Naive thymus-derived CD4-positive, alpha-beta T cell (primary cell): ENCODE data around the gene NAALADL2. TPM values are rescaled to one million over a fixed set of nuclear protein-coding genes. Genes with fewer than 3 reads are reported as not detected.

Experiments used
- ATAC-seq: fragments of 150-1000 bp; cut with Tn5 transposase; 2 replicates; pipeline ENCODE4 v1.10.0; 2021; ENCODE audit warnings: mild to moderate bottlenecking, moderate library complexity
- CTCF ChIA-PET: fragments of 350-600 bp; sonication (Branson Sonifier 250); formaldehyde crosslinking; loops from one replicate; lab custom pipeline; 2021; ENCODE audit warnings: antibody characterized with exemption; lab: Charles Lee
- POLR2A ChIA-PET: fragments of 350-600 bp; sonication (Branson Sonifier 250); formaldehyde crosslinking; loops from one replicate; lab custom pipeline; 2021; ENCODE audit warnings: antibody characterized with exemption, inconsistent platforms; lab: Charles Lee
- DNase-seq, 9 donors: peaks; one replicate each; pipeline versions ENCODE4 v3.0.0 to v3.0.0-alpha.2; 2020 to 2022; ENCODE audit warnings: mixed read lengths in 1 of 9
- H3K27ac ChIP-seq: one replicate; pipeline ENCODE4 v1.7.0; 2013; ENCODE audit warnings: mild to moderate bottlenecking, low read depth, low read length, moderate library complexity
- H3K27me3 ChIP-seq, 2 donors: one replicate each; pipeline ENCODE4 v1.7.0; 2013; ENCODE audit warnings: low read length in 2 of 2, mild to moderate bottlenecking in 2 of 2, moderate library complexity in 2 of 2; ENCODE audit not compliant: control insufficient read depth in 2 of 2, insufficient read depth in 2 of 2
- H3K36me3 ChIP-seq, 3 experiments: 1 replicate in 2 of 3; 2 replicates in 1 of 3; pipeline ENCODE4 v1.7.0; 2013; ENCODE audit warnings: low read length in 3 of 3, mild to moderate bottlenecking in 3 of 3, moderate library complexity in 1 of 3; ENCODE audit not compliant: insufficient read depth in 3 of 3, control insufficient read depth in 2 of 3
- H3K4me1 ChIP-seq, 2 donors: one replicate each; pipeline ENCODE4 v1.7.0; 2013; ENCODE audit warnings: low read length in 2 of 2, mild to moderate bottlenecking in 2 of 2, moderate library complexity in 1 of 2; ENCODE audit not compliant: control insufficient read depth in 2 of 2, insufficient read depth in 2 of 2
- H3K4me3 ChIP-seq: 2 replicates; pipeline ENCODE4 v1.7.0; 2013; ENCODE audit warnings: mild to moderate bottlenecking, low read length
- H3K9me3 ChIP-seq, 3 experiments: 1 replicate in 2 of 3; 2 replicates in 1 of 3; pipeline ENCODE4 v1.7.0; 2013; ENCODE audit warnings: low read length in 3 of 3; ENCODE audit not compliant: control insufficient read depth in 2 of 3
- H3K27ac Mint-ChIP-seq, 9 donors: one replicate each; pipeline ENCODE4 v1.8.0; 2020 to 2022; ENCODE audit warnings: mixed read lengths in 9 of 9, mild to moderate bottlenecking in 8 of 9, moderate library complexity in 5 of 9, inconsistent platforms in 2 of 9
- H3K27me3 Mint-ChIP-seq, 5 donors: one replicate each; pipeline ENCODE4 v1.8.0; 2021 to 2022; ENCODE audit warnings: mixed read lengths in 5 of 5, mild to moderate bottlenecking in 1 of 5
- H3K36me3 Mint-ChIP-seq, 5 donors: one replicate each; pipeline ENCODE4 v1.8.0; 2020 to 2022; ENCODE audit warnings: mixed read lengths in 5 of 5, mild to moderate bottlenecking in 3 of 5, inconsistent platforms in 1 of 5
- H3K4me1 Mint-ChIP-seq, 7 donors: one replicate each; pipeline ENCODE4 v1.8.0; 2020 to 2022; ENCODE audit warnings: mixed read lengths in 7 of 7, mild to moderate bottlenecking in 3 of 7, inconsistent platforms in 1 of 7
- H3K4me3 Mint-ChIP-seq, 10 donors: one replicate each; pipeline ENCODE4 v1.8.0; 2020 to 2022; ENCODE audit warnings: mild to moderate bottlenecking in 10 of 10, mixed read lengths in 10 of 10, moderate library complexity in 6 of 10, inconsistent platforms in 2 of 10
- H3K9me3 Mint-ChIP-seq, 11 donors: one replicate each; pipeline ENCODE4 v1.8.0; 2020 to 2022; ENCODE audit warnings: mixed read lengths in 11 of 11, mild to moderate bottlenecking in 4 of 11, inconsistent platforms in 1 of 11, moderate library complexity in 1 of 11
- intact Hi-C, 2 donors: fragments of 100-400 bp; cut with micrococcal nuclease; formaldehyde crosslinking; loops; one replicate each; pipeline ENCODE4 v1.15.1; 2023
- polyA plus RNA-seq, 2 donors: library from polyadenylated mRNA; unstranded; fragments of 300-500 nt; fragmentation: Illumina TruSeq; gene quantifications; one replicate each; pipeline ENCODE4 v1.2.3, GENCODE V29; 2021
- total RNA-seq, 6 experiments: library from RNA in 5 of 6; stranded (reverse) in 5 of 6; gene quantifications; 1 replicate in 5 of 6; 2 replicates in 1 of 6; pipeline ENCODE4 v1.2.3 and lab custom pipeline; 2021 to 2026

The NAALADL2 gene
- total and polyA plus RNA-seq, 7 experiments from 2014 or later, result 0.76 to 1.4 TPM; not detected in 5

DNA sequence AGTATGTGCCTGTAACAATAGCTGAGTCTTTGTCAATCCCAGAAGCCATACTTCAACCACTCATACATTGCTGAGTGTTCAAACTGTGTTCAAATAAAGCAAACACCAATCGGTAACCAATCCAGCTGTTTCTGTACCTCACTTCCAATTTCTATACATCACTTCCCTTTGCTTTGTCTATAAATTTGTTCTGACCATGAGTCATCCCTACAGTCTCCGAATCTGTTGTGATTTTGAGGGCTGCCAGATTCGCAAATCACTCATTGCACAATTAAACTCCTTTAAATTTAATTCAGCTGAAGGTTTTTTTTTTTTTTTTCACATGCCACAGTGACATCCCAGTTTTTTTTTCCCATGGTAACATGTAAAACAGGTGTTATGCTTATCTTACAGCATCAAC lies 870.3 kb downstream of the NAALADL2 start:
- POLR2A ChIA-PET, result no interaction called here
- intact Hi-C loops, result no loop called here

DNA sequence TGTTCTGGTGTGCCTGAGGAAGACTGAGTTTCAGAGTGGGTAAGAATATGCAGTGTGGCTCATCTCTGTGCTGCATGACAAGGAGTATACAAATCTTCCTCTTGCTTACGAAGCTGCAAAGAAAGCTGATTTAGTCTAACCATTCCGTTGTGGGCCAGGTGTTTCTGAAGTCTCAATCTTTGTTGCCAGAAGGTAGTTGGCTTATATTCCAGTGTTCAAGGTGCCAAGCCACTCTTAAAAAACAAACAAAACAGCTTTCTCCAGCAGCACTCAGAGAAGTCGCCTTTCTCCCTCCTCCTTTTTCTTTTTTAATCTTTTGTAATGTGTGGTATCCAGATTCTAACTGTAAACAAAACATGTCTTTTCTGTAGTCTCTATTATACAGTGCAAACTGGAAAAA lies 872.4 kb downstream of the NAALADL2 start:
- Mint-ChIP-seq H3K4me1 (no peaks in the 10 kb centered on the region), H3K4me3 (no peak overlapping the region), H3K27ac (no peak overlapping the region), H3K27me3 (no peaks in the 10 kb centered on the region), H3K9me3 (peaks cover 0 to 24% (median 6%) of the 10 kb centered on the region in 11 donors), H3K36me3 (no peaks in the 10 kb centered on the region)
- DNase-seq (no peak), ATAC-seq (no peak)
- Histone ChIP-seq H3K4me3 (no peak overlapping the region), H3K27ac (no peak overlapping the region), H3K4me1 (no peaks in the 10 kb centered on the region), H3K27me3 (no peaks in the 10 kb centered on the region), H3K9me3 (no peaks in the 10 kb centered on the region), H3K36me3 (no peaks in the 10 kb centered on the region)
- POLR2A ChIA-PET, result interaction anchor here (0.6 kb wide), 1 partner anchor 12 kb away, joined by 3 read pairs; no protein-coding TSS in a partner anchor
- intact Hi-C loops, result no loop called here
- CTCF ChIA-PET, result no interaction called here

More for the DNA sequence above, 870.3 kb downstream of the NAALADL2 start:
- Histone ChIP-seq H3K4me3 (no peak overlapping the region), H3K27ac (no peak overlapping the region), H3K9me3 (no peaks in the 10 kb centered on the region), H3K27me3 (no peaks in the 10 kb centered on the region), H3K36me3 (no peaks in the 10 kb centered on the region), H3K4me1 (no peaks in the 10 kb centered on the region)
- Mint-ChIP-seq H3K9me3 (peaks cover 0 to 17% (median 2%) of the 10 kb centered on the region in 11 donors), H3K4me1 (no peaks in the 10 kb centered on the region), H3K27me3 (no peaks in the 10 kb centered on the region), H3K36me3 (no peaks in the 10 kb centered on the region), H3K27ac (no peak overlapping the region), H3K4me3 (no peak overlapping the region)
- CTCF ChIA-PET, result no interaction called here
- DNase-seq (no peak), ATAC-seq (no peak)

DNA sequence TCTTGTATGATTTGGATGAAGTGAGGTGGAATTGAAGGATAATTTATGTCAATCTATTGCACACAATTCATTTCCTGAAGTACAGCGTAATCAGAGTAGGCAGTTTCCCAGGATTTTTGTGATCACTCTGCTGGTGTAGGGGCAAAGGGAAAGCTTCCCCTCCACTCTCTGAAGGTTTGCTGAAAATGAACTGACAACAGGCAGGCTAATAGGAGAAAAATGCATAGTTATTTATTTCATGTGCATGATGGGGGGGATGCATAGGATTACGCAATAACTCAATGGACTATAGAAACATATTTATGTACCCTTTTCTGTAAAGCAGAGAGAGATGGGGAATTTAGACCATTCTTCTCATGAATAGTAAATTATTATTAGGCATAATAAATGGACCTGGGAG lies 872.9 kb downstream of the NAALADL2 start:
- no peaks in the 10 kb centered on the region for H3K4me1 ChIP-seq
- POLR2A ChIA-PET, result no interaction called here
- no peaks in the 10 kb centered on the region for H3K36me3 Mint-ChIP-seq
- no peak overlapping the region for H3K27ac ChIP-seq
- H3K4me1 Mint-ChIP-seq, result no peaks in the 10 kb centered on the region
- H3K36me3 ChIP-seq, result no peaks in the 10 kb centered on the region
- intact Hi-C loops, result no loop called here
- H3K27me3 Mint-ChIP-seq, result no peaks in the 10 kb centered on the region
- no peak overlapping the region for H3K4me3 Mint-ChIP-seq
- H3K27me3 ChIP-seq, result no peaks in the 10 kb centered on the region
- no peaks in the 10 kb centered on the region for H3K9me3 ChIP-seq
- no peak overlapping the region for H3K27ac Mint-ChIP-seq
- no peak overlapping the region for H3K4me3 ChIP-seq
- CTCF ChIA-PET, result no interaction called here
- ATAC-seq, result no peak
- DNase-seq, result no peak
- peaks cover 0 to 24% (median 6%) of the 10 kb centered on the region in 11 donors for H3K9me3 Mint-ChIP-seq

DNA sequence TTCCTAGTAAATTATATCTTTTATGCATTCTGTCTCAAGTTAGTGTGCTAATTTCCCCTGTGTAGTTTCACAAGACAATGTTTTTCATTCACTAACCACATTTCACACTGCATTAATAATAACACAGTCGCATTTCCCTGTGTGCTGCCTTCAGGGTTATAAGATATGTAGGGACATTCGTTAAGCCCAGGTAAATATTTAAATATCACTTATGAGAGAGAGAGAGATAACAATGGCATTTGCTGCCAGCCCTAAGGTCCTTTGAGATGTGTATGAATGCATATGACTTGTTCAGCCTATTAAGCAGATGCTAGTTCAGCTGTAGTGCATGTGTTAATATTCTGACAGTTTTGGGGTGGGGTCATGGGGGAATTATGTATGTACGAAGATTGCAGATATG lies 876.7 kb downstream of the NAALADL2 start:
- Mint-ChIP-seq H3K27me3 (no peaks in the 10 kb centered on the region), H3K36me3 (no peaks in the 10 kb centered on the region), H3K9me3 (peaks cover 0 to 25% (median 6%) of the 10 kb centered on the region in 11 donors), H3K4me3 (no peak overlapping the region), H3K4me1 (no peaks in the 10 kb centered on the region), H3K27ac (no peak overlapping the region)
- ChIA-PET POLR2A (no interaction called here), CTCF (no interaction called here)
- H3K4me1 ChIP-seq, result no peaks in the 10 kb centered on the region
- ATAC-seq, result no peak
- H3K27ac ChIP-seq, result no peak overlapping the region
- no peaks in the 10 kb centered on the region for H3K27me3 ChIP-seq
- intact Hi-C loops, result no loop called here
- no peaks in the 10 kb centered on the region for H3K9me3 ChIP-seq
- no peak overlapping the region for H3K4me3 ChIP-seq
- DNase-seq, result no peak
- no peaks in the 10 kb centered on the region for H3K36me3 ChIP-seq

DNA sequence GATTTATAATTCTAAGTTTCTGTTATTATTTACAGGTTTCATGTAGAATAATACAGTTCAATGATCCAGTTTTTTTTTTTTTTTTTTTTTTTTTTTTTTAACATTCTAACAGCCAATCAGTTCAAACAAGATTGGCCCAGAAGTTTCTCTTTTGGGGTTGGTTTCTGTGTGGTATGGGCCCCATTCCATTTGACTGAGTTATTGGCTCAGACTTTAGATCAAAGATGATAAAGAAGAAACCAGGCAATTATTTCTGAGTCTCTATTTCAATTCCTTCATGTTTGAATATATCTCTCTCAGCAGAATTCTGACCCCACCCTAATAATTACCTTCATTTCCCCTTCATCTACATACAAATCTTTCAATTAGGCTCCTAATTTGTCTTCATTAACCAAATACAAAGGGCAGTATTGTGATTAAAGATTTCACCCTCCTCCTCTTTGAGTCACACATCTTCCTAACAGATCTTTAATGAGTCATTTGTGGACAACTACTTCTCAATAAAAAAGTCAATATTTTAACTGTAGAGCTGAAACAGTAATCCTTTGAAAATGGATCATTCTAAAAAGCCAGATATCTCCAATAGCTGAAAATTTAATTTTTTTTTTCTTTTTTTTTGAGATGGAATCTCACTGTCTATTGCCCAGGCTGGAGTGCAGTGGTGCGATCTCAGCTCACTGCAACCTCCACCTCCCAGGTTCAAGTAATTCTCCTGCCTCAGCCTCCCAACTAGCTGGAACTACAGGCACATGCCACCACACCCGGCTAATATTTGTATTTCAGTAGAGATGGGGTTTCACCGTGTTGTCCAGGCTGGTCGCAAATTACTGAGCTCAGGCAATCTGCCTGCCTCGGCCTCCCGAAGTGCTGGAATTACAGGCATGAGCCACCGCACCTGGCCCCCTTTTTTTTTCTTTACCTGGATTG lies 878.8 kb downstream of the NAALADL2 start:
- no peaks in the 10 kb centered on the region for H3K27me3 ChIP-seq
- POLR2A ChIA-PET, result interaction anchor here (0.7 kb wide), 1 partner anchor 42 kb away, joined by 3 read pairs; no protein-coding TSS in a partner anchor
- no peak for ATAC-seq
- Mint-ChIP-seq H3K27me3 (no peaks in the 10 kb centered on the region), H3K4me3 (no peak overlapping the region), H3K9me3 (peaks cover 3 to 36% (median 7%) of the 10 kb centered on the region in 11 donors), H3K27ac (no peak overlapping the region), H3K4me1 (no peaks in the 10 kb centered on the region), H3K36me3 (no peaks in the 10 kb centered on the region)
- H3K4me3 ChIP-seq, result no peak overlapping the region
- DNase-seq, result no peak
- intact Hi-C loops, result no loop called here
- H3K27ac ChIP-seq, result no peak overlapping the region
- H3K9me3 ChIP-seq, result no peaks in the 10 kb centered on the region
- CTCF ChIA-PET, result no interaction called here
- no peaks in the 10 kb centered on the region for H3K4me1 ChIP-seq
- no peaks in the 10 kb centered on the region for H3K36me3 ChIP-seq

DNA sequence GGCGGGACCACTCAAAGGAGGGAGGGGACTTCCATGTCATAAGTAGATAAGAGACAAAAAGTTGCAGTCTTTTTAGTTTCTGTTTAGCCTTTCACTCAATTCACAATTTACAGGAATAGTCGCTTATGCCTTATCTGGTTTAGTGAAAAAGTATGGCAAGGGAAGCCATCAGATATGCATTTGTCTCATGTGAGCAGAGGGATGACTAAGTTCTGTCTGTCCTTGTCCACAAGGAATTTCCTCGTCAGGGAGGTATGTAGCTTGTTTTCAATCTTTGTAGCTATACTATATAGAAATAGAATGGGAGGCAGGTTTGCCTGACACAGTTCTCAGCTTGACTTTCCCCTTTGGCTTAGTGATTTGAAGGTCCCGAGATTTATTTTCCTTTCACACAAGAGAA lies 882.8 kb downstream of the NAALADL2 start:
- H3K9me3 Mint-ChIP-seq, result peaks cover 0 to 28% (median 6%) of the 10 kb centered on the region in 11 donors
- no peak for ATAC-seq

More for the DNA sequence above, 882.8 kb downstream of the NAALADL2 start:
- DNase-seq, result no peak
- Mint-ChIP-seq H3K27ac (no peak overlapping the region), H3K4me1 (no peaks in the 10 kb centered on the region), H3K27me3 (no peaks in the 10 kb centered on the region), H3K36me3 (no peaks in the 10 kb centered on the region), H3K4me3 (no peak overlapping the region)
- intact Hi-C loops, result no loop called here
- Histone ChIP-seq H3K27me3 (no peaks in the 10 kb centered on the region), H3K4me1 (no peaks in the 10 kb centered on the region), H3K27ac (no peak overlapping the region), H3K36me3 (no peaks in the 10 kb centered on the region), H3K9me3 (no peaks in the 10 kb centered on the region), H3K4me3 (no peak overlapping the region)
- ChIA-PET CTCF (no interaction called here), POLR2A (no interaction called here)
